Measurements from ENCODE around the gene LHFPL2. TPM values are rescaled to one million over a fixed set of nuclear protein-coding genes. Genes with fewer than 3 reads are reported as not detected.

Gene LHFPL2
- polyA plus RNA-seq, 1 donor: 40.7 TPM

DNA sequence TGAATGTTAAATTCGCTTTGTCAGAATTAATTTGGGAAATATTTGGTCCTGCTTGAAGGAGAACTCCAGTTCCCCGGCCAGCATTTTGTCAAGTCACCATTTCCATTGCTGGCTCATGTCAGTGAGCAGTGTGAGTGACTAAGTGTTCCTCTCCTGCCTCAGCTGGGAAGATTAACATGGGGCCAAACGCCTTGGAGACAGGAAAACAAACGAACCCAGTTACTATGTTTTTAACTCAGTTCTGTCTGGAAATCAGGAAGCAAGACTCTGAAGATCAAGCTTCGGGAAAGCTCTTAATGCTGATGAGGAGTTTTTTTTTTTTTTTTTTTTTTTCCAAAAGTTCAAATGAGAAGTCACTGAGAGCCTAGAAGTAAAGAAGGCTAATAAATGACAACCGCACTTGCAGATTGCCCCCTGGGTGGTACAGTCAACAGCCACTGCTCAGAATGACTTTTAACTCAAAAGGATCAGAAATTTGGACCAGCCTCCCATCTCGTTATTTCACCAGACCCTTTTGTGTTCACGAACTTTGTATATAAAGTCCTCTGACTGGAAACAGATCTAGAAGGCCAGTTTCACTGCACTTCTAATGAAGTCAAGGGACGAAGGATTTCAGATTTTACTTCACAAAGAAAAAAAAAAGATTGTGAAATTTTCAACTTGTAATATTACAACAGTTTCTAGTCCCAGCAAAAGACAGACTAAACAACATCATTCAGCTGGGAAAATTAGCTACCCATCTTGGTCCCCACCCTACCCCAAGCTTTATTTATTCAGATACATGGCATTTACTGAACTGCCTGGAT is 121.3 kb downstream of the LHFPL2 start:
- H3K9me3 ChIP-seq (ENCODE audit: control insufficient read depth, low read depth, low read length): no peaks in the 10 kb centered on the region
- H3K36me3 ChIP-seq (ENCODE audit: control insufficient read depth, insufficient read depth, low read length): peaks cover 2% of the 10 kb centered on the region
- DNase-seq: peak in 1 of 2 donors; percentile 58
- H3K27ac ChIP-seq (ENCODE audit: low read length): no peak overlapping the region
- no peak overlapping the region for H3K4me3 ChIP-seq (ENCODE audit: low read length)
- peaks cover 12% of the 10 kb centered on the region for H3K4me1 ChIP-seq (ENCODE audit: control insufficient read depth, insufficient read depth, low read length)
- no peaks in the 10 kb centered on the region for H3K27me3 ChIP-seq (ENCODE audit: control insufficient read depth, insufficient read depth, low read length)
- 40% methylated on average over 1 of the region's 9 CpGs for WGBS (ENCODE audit: insufficient coverage, low lambda C conversion rate)

DNA sequence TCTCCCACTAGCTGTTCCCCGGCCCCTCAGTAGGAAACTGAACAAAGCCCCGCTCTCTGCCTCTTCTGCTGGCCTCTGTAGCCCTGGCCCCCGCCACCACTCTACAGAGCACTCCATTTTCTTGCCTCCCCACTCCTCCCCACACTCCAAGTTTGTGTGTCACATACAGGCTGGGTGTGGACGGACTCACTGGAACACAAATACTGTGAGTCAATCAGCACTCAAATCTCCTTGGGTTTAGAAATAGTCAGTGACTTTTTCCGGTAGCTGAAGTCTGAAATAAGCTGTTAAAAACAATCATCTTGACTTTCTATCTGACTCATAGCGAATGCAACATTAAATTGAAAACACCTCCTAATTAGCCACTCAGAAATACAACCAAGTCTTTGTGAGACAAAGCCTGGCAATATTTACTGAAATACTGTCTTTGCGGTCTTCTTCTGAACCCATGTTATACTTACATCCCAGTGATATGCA is 122.5 kb downstream of the LHFPL2 start:
- no peak for DNase-seq
- H3K27ac ChIP-seq (ENCODE audit: low read length): no peak overlapping the region
- H3K27me3 ChIP-seq (ENCODE audit: control insufficient read depth, insufficient read depth, low read length): no peaks in the 10 kb centered on the region
- H3K4me1 ChIP-seq (ENCODE audit: control insufficient read depth, insufficient read depth, low read length): peaks cover 19% of the 10 kb centered on the region
- H3K36me3 ChIP-seq (ENCODE audit: control insufficient read depth, insufficient read depth, low read length): peaks cover 2% of the 10 kb centered on the region
- H3K4me3 ChIP-seq (ENCODE audit: low read length): no peak overlapping the region
- H3K9me3 ChIP-seq (ENCODE audit: control insufficient read depth, low read depth, low read length): no peaks in the 10 kb centered on the region
- no CpG with 5 or more reads among the region's 7 CpGs for WGBS (ENCODE audit: insufficient coverage, low lambda C conversion rate)

- DNase-seq: no peak
- Histone ChIP-seq H3K27me3 (ENCODE audit: control insufficient read depth, insufficient read depth, low read length) (no peaks in the 10 kb centered on the region), H3K9me3 (ENCODE audit: control insufficient read depth, low read depth, low read length) (no peaks in the 10 kb centered on the region), H3K4me1 (ENCODE audit: control insufficient read depth, insufficient read depth, low read length) (peaks cover 35% of the 10 kb centered on the region), H3K4me3 (ENCODE audit: low read length) (no peak overlapping the region), H3K27ac (ENCODE audit: low read length) (no peak overlapping the region), H3K36me3 (ENCODE audit: control insufficient read depth, insufficient read depth, low read length) (peaks cover 2% of the 10 kb centered on the region)
- WGBS (ENCODE audit: insufficient coverage, low lambda C conversion rate): no CpG with 5 or more reads among the region's 15 CpGs
Observed at GRCh38 chr5:78523314-78524193, 125.0 kb downstream of the LHFPL2 start.

DNA sequence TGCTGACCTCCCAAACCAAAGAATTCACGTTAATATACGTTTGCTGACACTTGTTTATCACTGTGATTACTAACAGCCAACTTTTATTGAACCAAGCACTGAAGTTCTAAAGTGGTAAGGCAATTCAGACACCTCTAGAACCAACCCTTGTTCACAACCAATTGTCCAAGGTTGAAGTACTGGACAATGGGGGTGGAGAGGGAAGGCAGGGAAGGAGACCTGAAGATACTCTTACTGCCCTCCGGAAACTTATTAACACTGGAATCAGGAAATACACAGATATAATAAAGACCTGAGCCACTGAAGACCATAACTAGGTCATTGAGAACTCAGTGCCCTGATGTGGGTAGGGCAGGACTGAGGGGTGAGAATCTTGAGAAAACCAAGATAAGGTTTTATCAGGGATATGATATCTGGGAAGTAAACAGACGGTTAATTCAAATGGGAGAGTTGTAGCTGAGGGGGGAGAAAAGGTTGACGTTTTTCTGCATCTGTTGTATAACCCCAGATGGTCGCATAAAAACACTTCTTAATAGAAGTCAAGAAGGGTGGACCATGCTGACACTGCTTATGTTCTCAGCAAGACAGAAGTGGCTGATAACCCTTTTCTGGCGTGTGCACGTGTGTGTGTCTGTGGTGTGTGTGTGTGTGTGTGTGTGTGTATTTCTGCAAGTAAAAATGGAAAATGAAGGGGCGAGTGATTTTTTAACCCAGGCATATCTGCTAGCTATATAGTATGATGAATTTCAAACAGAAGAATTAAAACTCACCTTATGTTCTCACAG is 125.9 kb downstream of the LHFPL2 start:
- no peak overlapping the region for H3K27ac ChIP-seq (ENCODE audit: low read length)
- 31% methylated on average over 4 of the region's 9 CpGs for WGBS (ENCODE audit: insufficient coverage, low lambda C conversion rate)
- H3K27me3 ChIP-seq (ENCODE audit: control insufficient read depth, insufficient read depth, low read length): no peaks in the 10 kb centered on the region
- no peak overlapping the region for H3K4me3 ChIP-seq (ENCODE audit: low read length)
- peaks cover 42% of the 10 kb centered on the region for H3K4me1 ChIP-seq (ENCODE audit: control insufficient read depth, insufficient read depth, low read length)
- DNase-seq: no peak
- H3K36me3 ChIP-seq (ENCODE audit: control insufficient read depth, insufficient read depth, low read length): peaks cover 2% of the 10 kb centered on the region
- no peaks in the 10 kb centered on the region for H3K9me3 ChIP-seq (ENCODE audit: control insufficient read depth, low read depth, low read length)

DNA sequence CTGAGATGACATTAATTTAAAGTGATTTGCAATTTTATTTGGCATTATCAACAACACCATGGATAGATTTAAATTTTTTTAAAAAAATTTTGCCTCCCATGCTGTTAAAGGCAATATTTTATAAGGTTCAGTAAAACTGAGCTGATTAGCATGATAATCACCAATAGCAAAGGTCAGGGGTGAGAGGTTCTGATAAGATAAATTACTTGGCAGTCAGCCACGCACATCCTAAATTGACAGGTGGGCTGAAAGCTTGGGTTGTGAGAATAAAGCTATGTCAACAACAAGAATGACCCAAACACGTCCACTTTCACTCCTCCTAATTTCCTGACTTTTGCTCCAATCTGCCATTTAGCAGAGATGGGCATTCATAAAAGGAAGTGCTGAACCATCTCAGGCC is 127.1 kb downstream of the LHFPL2 start:
- no peaks in the 10 kb centered on the region for H3K27me3 ChIP-seq (ENCODE audit: control insufficient read depth, insufficient read depth, low read length)
- no peak overlapping the region for H3K27ac ChIP-seq (ENCODE audit: low read length)
- no peak overlapping the region for H3K4me3 ChIP-seq (ENCODE audit: low read length)
- H3K36me3 ChIP-seq (ENCODE audit: control insufficient read depth, insufficient read depth, low read length): peaks cover 2% of the 10 kb centered on the region
- DNase-seq: no peak
- no peaks in the 10 kb centered on the region for H3K9me3 ChIP-seq (ENCODE audit: control insufficient read depth, low read depth, low read length)
- H3K4me1 ChIP-seq (ENCODE audit: control insufficient read depth, insufficient read depth, low read length): peaks cover 44% of the 10 kb centered on the region
- no CpG with 5 or more reads among the region's 2 CpGs for WGBS (ENCODE audit: insufficient coverage, low lambda C conversion rate)

GRCh38 chr5:78519198-78519941 is 129.2 kb downstream of the LHFPL2 start:
- DNase-seq: peak; percentile 33 to 50
- no CpG with 5 or more reads among the region's 9 CpGs for WGBS (ENCODE audit: insufficient coverage, low lambda C conversion rate)
- no peak overlapping the region for H3K4me3 ChIP-seq (ENCODE audit: low read length)

GRCh38 chr5:78518365-78519197 is 130.0 kb downstream of the LHFPL2 start:
- WGBS (ENCODE audit: insufficient coverage, low lambda C conversion rate): no CpG with 5 or more reads among the region's 14 CpGs
- peaks cover 38% of the 10 kb centered on the region for H3K4me1 ChIP-seq (ENCODE audit: control insufficient read depth, insufficient read depth, low read length)
- H3K4me3 ChIP-seq (ENCODE audit: low read length): no peak overlapping the region
- H3K9me3 ChIP-seq (ENCODE audit: control insufficient read depth, low read depth, low read length): no peaks in the 10 kb centered on the region
- H3K36me3 ChIP-seq (ENCODE audit: control insufficient read depth, insufficient read depth, low read length): peaks cover 7% of the 10 kb centered on the region
- no peaks in the 10 kb centered on the region for H3K27me3 ChIP-seq (ENCODE audit: control insufficient read depth, insufficient read depth, low read length)
- peak; percentile 90 to 93 for DNase-seq
- peak overlapping the region; percentile 79 for H3K27ac ChIP-seq (ENCODE audit: low read length)

More at GRCh38 chr5:78519198-78519941, 129.2 kb downstream of the LHFPL2 start:
- Histone ChIP-seq H3K9me3 (ENCODE audit: control insufficient read depth, low read depth, low read length) (no peaks in the 10 kb centered on the region), H3K36me3 (ENCODE audit: control insufficient read depth, insufficient read depth, low read length) (peaks cover 4% of the 10 kb centered on the region), H3K27ac (ENCODE audit: low read length) (peak overlapping the region; percentile 79), H3K27me3 (ENCODE audit: control insufficient read depth, insufficient read depth, low read length) (no peaks in the 10 kb centered on the region), H3K4me1 (ENCODE audit: control insufficient read depth, insufficient read depth, low read length) (peaks cover 44% of the 10 kb centered on the region)

DNA sequence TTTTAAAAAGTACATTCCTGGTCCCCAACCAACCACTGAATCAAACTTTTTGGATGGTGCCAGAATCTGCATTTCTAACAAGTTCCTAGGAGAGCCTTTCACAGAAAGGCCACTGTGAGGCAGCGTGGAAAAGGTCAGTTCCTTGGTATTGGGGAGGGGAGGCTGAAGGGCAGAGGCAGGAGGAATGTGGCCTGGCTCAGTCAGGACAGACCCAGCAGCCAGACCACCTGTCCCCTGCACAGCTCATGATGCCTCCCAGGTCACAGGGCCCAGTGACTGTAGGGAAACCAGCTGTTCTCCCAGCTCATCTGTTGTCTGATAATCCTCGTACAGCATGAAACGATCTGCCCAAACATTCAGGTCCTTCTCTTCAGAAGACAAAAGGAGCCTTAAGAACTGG is 132.9 kb downstream of the LHFPL2 start:
- Histone ChIP-seq H3K27me3 (ENCODE audit: control insufficient read depth, insufficient read depth, low read length) (no peaks in the 10 kb centered on the region), H3K36me3 (ENCODE audit: control insufficient read depth, insufficient read depth, low read length) (peaks cover 6% of the 10 kb centered on the region), H3K27ac (ENCODE audit: low read length) (no peak overlapping the region), H3K9me3 (ENCODE audit: control insufficient read depth, low read depth, low read length) (no peaks in the 10 kb centered on the region), H3K4me1 (ENCODE audit: control insufficient read depth, insufficient read depth, low read length) (peaks cover 25% of the 10 kb centered on the region), H3K4me3 (ENCODE audit: low read length) (no peak overlapping the region)
- DNase-seq: no peak
- WGBS (ENCODE audit: insufficient coverage, low lambda C conversion rate): 79% methylated on average over 2 of the region's 3 CpGs

All from large intestine (tissue), 3 donors.